GM10847 (cell line): Measurements from ENCODE around the gene CFAP97D2.

Experiments used
- POLR2A ChIP-seq: IDR thresholded peaks from 2 replicates; pipeline ENCODE4 v1.6.1; 2011; ENCODE audit not compliant: insufficient read length; ENCODE audit errors: extremely low read depth

The CFAP97D2 gene

GRCh38 chr13:114212158-114212495 is 33.1 kb downstream of the CFAP97D2 start:
- no peak for TF ChIP-seq POLR2A

GRCh38 chr13:114213980-114214379 is 34.9 kb downstream of the CFAP97D2 start:
- no peak for TF ChIP-seq POLR2A

- no peak for TF ChIP-seq POLR2A
Observed at GRCh38 chr13:114219392-114219791, 40.3 kb downstream of the CFAP97D2 start.

- TF ChIP-seq POLR2A, result no peak
Observed at GRCh38 chr13:114222461-114222968, 43.5 kb downstream of the CFAP97D2 start.

GRCh38 chr13:114224201-114224600 is 45.1 kb downstream of the CFAP97D2 start:
- TF ChIP-seq POLR2A, result no peak

- no peak for TF ChIP-seq POLR2A
Observed at GRCh38 chr13:114225610-114226009, 46.6 kb downstream of the CFAP97D2 start.

- no peak for TF ChIP-seq POLR2A
Observed at GRCh38 chr13:114226088-114226487, 47.0 kb downstream of the CFAP97D2 start.

GRCh38 chr13:114226699-114227323 is 47.8 kb downstream of the CFAP97D2 start:
- TF ChIP-seq POLR2A, result no peak

GRCh38 chr13:114227528-114227927 is 48.5 kb downstream of the CFAP97D2 start:
- TF ChIP-seq POLR2A, result no peak

GRCh38 chr13:114228176-114228575 is 49.1 kb downstream of the CFAP97D2 start:
- no peak for TF ChIP-seq POLR2A

- no peak for TF ChIP-seq POLR2A
Observed at GRCh38 chr13:114229506-114229905, 50.4 kb downstream of the CFAP97D2 start.

GRCh38 chr13:114230117-114230516 is 51.1 kb downstream of the CFAP97D2 start:
- TF ChIP-seq POLR2A, result no peak

- no peak for TF ChIP-seq POLR2A
Observed at GRCh38 chr13:114230575-114230974, 51.5 kb downstream of the CFAP97D2 start.

GRCh38 chr13:114231886-114232285 is 52.8 kb downstream of the CFAP97D2 start:
- TF ChIP-seq POLR2A, result no peak

- TF ChIP-seq POLR2A, result no peak
Observed at GRCh38 chr13:114234266-114234644, 55.2 kb downstream of the CFAP97D2 start.

GRCh38 chr13:114234645-114235421 is 55.8 kb downstream of the CFAP97D2 start, which contains the start of gene CDC16:
Gene CDC16, plus strand, starts transcription at chr13:114234897. Its CDS starts 188 bp downstream, at chr13:114235085.
- TF ChIP-seq POLR2A, result peak; percentile 54
